Measurements from ENCODE around the gene RPS21.
"Not testable (repeated sequence)": the region's sequence is repeated elsewhere in the genome, so short reads cannot be mapped to it uniquely, and the experiment has no call there.

The RPS21 gene

DNA sequence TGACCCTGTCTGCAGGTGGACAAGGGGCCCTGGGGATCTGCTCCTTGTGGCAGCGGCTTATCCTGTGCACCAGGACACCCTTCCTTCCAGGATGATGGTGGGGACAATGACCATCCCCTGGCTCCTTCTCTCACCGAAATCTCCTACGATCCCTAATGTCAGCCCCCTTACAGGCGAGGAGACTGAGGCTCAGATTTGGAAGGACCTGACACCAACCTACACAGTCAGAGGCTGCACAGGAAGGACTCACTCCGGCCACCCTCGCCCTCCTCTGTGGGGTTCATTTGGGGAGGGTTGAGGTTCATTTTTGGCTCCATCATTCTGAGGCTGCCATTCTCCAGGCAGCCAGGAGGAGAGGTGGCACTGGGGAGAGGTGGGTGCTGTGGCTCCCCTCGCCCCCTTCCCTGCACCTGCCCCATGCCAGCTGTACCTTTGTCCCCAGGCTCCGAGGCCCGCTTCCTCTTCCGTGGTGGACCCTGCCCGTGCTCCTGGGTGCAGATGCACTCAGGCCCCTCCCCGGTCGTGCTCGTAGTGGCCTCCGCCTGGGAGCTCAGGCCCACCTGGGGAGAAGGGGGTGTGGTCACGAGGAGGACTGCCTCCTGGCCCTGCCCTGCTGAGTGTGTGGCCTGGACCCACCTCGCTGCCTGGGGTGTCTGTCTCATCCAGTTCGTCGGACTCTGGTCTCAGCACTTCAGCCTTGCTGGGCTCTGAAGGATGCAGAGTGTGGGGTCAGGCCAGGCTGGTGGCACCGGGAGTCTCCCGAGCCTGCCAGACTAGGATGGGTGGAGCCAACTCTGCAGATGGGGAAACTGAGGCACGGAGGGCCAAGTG is 25.5 kb downstream of the RPS21 start:
- DNase-seq, result no peak

DNA sequence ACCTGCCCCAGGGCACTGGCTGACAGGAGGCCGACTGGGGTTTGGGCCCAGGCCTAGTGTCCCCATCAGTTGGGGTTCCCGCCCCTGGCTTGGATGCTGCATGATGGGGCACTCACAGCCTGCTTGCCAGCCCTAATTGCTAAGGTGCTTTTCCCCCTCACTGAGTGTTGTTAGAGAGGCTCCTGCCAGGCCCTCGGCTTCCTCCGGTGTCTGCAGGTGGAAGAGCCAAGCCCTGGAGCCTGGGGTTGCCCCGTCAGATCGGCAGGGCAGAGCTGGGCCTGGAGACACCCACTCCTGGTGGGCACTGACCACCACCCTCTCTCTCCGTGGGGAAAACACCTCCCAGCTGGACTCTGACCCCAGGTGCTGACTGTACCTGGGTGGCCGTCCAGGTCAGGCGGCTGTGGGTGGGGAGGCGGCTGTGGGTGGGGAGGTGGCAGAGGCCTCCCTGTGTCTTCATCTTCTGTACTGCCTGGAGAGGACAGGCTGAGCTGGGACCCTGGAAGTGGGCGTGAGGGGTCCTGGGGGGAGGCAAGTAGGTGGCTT is 26.2 kb downstream of the RPS21 start:
- no peak for DNase-seq

DNA sequence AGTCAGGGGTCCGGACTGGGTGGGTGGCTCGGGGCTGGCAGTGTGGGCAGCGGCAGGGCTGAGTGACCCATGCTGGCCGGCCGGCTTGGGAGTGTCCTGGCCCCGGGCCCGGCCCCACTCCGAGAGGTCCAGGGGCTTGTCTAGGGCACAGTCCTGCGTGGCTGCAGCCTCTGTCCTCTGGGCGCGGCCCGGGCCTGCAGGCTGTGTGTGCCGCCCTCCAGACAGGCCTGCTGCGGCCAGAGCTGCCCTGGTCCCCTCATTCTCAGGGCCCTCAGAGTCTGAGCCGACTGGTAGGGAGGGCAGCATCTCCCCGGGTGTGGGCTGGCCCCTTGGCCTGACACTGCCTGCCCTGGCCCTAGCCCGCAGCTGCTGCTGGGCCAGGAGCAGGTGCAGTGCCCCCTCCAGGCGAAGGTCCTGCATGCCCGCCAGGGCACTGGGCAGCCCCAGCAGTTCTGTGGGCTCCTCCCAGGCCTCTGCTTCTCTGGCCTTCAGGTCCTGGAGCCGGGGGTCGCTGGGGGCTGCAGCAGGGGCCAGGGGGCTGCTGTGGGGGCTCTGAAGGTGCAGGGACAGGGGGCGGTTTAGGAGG is 27.1 kb downstream of the RPS21 start:
- no peak for DNase-seq

DNA sequence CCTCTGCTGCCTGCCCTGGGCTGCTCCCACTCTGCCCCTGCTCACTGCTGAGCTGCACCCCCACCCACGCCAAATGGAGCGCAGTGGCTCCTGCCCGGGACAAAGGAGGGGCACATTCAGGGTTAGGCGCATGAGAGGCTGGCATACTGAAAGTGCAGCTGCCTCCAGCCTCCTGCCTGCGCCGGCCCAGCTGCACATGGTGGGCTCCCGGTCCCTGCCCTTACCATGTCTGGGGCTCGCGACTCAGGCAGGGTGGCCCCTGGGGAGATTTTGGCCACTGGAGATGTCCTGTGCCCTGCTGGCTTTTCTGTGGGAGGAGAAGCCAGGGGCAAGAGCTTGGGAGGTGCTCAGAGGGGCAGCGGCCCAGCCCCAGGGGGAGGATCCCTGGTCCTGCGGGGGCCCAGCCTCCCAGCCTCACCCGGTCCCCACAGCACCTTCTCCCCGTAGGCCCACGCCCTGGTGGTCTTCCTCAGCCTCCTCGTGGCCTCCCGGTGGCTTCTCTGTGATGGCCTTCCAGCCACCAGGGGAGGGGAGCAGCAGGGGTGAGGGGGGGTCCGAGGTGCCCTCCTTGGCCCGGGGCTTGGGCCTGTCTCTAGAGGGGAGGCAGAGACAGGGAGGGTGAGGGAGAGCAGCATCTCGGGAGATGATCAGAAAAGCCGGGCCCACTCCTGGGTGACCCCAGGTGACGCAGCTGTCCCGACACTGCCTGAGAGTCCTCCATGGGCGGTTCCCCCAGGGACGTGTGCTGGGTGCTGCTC is 28.6 kb downstream of the RPS21 start:
- no peak for DNase-seq

DNA sequence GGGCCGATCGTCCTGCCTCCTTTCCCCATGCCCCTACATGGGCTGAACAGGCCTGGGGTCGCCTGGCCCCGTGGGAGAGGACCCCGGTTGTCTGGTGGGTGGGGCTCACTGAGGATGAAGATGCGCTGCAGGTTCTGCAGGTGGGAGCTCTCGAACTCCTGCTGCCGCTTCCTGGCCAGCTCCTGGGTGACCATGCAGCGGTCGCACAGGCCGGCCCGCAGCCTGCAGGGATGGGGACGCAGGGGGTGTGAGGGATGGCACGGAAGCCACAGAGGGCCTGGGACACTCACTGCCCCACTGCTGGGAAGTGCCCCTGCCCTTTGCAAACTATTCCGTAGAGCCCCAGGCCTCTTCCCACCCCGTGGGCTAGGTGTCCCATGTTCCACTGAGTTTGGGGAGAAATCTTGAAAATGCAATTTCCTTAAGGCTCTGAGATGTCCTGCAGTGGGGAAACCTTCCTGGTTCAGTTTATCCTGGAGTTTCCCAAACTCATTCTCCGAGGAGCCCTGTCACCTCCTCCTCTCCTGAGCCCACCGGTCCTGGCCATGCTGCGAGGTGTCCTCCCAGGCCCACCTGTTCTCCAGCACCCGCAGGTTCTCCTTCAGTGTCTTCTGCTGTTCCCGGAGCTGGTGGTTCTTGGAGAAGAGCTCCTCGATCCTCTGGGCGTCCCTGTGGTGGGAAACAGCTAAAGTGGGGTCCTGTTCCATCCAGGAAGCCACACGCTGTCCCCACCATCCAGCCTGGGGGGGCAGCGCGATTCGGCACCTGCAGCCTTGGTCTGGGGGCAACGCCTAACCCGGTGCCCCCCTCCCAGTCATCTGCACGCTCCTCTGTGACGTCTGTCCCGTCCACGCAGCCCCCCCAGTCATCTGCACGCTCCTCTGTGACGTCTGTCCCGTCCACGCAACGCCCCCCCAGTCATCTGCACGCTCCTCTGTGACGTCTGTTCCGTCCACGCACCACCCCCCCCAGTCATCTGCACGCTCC is 30.0 kb downstream of the RPS21 start:
- DNase-seq, result no peak

DNA sequence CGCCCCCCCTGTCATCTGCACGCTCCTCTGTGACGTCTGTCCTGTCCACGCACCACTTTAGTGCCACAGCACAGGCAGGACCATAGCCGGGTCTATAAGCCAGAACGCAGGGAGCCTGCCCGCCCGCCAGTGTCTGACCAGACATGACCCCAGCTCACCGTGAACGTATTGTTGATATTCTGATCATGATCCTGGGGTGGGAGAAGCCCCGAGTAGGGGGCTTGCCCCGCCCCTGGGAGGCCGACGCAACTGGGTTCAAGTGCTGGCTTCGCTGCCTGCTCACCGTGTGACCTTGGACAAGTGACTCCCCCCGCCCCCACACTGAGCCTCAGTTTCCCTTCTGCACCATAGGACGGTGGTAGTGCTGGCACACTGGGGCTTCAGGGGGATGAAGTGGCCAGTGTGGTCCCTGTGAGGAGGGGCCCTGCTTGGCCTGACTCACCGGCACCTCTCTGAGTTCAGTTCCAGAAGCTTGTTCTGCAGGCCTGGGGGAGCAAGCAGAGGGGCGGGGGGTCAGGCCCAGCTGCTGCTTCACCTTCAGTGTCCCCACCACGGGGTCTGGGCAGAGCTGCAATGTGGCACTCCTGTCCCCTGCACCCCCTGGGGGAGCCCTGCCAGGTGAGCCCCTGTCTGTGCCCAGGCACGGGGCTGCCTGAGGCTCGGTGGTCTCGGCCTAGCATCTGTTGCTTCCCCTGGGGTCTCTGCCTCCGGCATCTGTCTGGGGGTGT is 31.2 kb downstream of the RPS21 start:
- no peak for DNase-seq

DNA sequence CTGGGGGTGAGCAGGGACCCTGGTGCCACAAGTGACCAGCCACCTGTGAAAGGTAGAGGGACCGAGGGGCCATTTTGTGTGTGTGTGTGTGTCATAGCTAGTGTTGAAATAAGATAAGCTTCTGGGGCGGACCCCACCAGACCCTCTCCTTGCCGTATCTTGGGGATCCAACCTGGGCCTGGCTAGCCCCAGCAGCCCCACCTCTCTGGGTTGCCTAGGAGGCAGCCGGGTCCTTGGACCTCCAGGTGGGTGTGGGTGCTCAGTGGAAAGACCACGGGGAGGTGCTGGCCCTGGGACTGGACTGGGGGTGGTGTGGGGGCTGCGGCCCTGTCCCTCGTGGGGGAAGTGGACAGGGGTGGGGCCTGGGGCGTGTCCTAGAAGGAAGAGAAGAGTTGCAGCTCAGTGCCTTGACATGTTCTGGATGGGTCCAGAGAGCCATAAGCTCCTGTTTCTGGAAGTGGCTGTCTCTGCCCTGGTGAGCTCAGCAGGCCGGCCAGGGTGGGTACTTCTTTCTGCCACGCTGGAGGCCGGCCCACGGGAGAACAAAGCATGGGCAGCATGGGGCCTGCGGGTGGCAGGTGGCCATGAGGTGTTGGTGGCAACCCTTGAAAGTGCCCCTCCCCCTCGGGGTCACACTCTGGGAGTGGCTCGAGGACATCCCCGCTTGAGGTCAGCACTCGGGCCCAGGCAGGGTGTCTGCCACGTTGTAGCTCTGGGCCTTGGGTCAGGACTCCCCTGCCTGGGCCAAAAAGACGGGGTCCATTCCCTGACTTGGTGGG is 32.0 kb downstream of the RPS21 start:
- DNase-seq, result no peak

DNA sequence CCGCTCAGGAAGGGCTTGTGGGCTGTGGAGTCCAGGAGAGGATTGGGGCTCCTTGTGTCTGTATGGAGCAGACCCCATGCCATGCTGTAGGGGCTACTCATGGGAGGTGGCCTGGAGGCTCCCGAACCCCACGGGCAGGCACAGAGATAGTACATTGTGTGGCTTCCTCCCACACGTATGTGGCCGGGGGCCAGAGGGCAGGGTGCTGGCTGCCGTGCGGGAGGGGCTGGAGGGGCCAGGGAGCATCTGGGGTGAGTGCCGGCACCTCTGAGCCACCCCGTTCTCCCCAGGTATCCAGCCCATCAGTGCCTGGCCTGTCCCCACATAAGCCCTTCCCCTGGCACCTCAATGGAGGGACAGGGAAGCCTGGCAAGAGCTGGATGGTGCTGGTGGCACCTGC is 32.9 kb downstream of the RPS21 start:
- DNase-seq, result no peak

DNA sequence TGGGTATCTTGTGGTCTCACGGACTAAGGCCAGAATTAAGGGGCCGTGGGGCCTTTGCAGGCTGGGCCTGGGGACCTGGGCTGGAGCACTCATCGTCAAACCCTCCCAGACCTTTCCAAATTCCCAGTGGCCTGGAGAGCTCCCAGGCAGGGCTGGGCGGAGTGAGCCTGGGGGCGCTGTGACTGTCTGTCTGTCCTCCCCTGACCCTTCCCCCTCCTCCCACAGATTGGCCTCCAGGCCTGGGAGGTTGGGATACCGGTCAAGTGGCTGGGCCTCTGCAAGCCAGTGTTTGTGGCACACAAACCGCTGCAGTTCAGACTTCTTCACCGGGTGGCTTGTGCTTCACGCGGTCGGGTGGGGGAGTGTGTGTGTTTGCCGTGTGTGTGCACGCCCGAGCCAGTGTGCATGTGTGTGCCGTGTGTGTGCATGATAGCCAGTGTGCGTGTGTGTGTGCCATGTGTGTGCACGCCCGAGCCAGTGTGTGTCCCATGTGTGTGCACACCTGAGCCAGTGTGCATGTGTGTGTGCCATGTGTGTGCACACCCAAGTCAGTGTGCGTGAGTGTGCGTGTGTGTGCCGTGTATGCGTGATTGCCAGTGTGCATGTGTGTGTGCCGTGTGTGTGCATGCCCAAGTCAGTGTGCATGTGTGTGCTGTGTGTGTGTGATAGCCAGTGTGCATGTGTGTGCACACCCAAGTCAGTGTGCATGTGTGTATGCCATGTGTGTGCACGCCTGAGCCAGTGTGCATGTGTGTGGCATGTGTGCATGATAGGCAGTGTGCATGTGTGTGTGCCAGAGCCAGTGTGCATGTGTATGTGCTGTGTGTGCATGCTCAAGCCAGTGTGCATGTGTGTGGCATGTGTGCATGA is 34.2 kb downstream of the RPS21 start:
- no peak for DNase-seq

DNA sequence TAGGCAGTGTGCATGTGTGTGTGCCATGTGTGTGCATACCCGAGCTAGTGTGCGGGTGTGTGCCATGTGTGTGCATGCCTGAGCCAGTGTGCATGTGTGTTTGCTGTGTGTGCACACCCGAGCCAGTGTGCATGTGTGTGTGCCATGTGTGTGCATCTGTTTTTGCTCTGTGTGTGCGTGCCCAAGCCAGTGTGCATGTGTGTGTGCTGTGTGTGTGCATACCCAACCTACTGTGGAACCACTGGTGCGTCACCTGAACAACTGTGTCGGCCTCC is 34.8 kb downstream of the RPS21 start:
- no peak for DNase-seq

DNA sequence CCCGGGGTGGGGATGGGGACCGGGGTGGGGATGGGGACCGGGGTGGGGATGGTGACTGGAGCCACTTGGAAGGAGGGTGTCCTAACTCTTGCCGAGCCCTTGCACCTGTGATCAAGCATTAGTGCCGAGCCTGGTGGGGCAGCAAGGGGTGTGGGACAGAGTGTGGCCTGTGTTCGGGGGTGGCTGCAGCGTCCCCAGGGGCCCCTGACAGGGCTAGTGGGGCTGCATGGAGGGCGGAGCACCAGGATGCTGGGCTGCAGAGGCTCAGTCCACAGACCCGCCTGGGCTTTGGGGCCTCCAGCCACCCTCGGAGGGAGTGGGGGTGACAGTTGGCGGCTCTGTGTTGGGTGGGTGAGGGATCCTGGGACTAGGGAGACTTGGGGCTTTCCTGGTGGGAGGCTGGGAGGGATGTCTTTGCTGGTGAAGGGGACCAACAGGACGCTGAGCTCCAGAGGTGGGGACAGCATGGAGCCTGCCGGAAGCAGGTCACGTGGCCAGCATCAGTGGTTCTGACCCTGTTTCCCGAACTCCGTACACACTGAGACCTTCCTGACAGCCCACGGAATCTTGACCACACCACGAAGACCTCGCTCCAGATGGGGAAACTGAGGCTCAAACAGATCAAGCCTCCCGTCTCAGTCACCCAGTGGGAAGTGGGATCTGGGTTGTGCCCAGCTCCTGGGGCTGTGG is 35.9 kb downstream of the RPS21 start:
- no peak for DNase-seq

DNA sequence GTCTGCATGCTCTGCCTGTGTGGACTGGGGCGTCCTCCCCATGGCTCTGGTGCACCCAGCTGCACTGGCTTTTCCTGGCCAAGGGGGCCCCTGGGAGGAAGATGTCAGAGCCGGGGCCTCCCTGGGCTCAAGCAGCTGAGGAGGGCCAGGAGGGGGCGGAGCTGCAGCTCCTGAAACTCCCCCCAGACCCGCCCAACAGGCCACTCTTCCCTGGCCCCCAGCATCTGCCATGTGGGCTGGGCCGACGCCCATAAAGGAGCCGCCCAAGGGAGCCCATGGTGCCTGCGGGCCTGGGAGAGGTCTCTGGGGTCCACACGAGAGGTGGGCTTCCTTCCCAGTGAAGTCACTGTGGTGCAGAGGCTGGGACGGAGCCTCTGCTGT is 36.4 kb downstream of the RPS21 start:
- DNase-seq, result peak in 1 of 2 experiments; percentile 26

DNA sequence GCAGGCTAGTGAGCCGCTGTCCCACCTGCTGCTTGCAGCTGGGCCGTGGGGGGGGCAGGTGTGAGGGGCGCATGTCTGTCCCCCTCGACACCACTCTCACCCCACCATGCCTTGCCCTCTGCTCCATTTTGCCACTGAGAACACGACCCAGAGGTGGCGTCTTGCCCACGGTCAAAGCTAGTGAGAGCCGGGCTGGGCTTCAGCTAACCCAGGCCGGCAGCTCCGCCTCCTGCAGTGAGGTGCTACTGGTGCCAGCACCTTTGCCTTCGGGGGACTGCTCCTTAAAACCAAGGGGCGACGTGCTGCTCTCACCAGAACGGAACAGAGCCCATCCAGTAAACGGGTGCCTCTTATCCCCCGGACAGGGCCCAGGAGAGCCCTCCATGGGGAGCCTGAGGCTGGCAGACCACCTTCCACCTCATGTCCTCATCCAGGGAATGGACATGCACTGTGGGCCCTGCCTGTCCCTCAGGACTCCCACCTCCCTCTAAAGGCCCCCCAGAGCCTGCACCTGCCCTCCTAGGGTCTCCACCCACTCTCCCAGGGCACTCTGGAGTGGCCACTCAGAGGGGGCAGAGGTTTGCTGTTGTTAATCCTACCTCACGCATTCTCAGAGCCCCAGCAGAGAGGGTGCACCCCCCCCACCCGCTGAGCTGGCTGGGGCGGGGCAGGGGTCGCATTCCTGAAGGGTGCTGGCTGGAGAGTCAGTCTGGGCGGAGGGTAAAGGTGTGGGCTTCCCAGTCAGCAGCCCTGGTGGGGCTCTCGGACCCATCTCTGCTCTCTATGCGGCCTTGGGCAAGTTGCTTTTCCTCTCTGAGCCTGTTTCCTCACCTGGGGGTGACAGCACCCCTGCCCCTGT is 37.6 kb downstream of the RPS21 start:
- DNase-seq, result no peak

DNA sequence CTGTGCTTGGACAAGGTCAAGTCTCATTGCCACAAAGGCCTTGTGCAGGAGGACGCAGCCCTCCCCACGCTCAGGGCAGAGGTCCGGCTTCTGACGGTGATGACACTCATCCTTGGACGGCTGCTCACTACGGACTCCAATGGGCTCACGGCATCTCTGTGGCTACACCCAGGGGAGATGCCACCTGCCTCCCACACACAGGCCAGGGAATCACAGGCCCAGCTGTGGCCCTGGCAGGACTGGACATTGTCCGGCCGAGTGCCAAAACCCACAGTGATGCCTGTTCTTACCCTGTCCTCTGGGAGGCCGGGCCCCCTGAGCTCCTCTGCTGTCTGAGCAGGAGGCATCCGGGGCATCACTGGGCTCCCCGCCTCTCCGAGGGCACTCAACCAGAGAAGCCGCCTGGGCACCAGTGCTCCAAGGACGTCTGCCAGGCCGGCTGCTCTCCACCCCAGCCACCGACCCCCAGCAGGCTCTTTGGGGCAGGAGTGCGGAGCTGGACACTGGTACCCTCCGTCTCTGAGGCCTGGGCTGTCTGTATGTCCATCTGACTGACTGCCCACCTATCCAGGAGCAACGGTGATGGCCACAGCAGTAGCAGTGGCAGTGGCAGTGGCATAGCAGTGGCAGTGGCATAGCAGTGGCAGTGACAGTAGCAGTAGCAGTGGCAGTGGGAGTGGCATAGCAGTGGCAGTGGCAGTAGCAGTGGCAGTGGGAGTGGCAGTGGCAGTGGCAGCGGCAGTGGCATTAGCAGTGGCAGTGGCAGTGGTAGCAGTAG is 38.6 kb downstream of the RPS21 start:
- DNase-seq, result no peak

DNA sequence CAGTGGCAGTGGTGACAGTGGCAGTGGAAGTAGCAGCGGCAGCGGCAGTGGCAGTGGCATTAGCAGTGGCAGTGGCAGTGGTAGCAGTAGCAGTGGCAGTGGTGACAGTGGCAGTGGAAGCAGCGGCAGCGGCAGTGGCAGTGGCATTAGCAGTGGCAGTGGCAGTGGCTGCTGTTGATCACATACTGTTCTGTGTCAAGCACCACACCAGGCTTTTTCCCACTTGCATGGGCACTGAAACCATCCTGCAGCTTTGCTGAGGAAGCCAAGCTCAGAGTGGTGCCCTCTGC is 39.1 kb downstream of the RPS21 start:
- DNase-seq, result not testable (repeated sequence)

DNA sequence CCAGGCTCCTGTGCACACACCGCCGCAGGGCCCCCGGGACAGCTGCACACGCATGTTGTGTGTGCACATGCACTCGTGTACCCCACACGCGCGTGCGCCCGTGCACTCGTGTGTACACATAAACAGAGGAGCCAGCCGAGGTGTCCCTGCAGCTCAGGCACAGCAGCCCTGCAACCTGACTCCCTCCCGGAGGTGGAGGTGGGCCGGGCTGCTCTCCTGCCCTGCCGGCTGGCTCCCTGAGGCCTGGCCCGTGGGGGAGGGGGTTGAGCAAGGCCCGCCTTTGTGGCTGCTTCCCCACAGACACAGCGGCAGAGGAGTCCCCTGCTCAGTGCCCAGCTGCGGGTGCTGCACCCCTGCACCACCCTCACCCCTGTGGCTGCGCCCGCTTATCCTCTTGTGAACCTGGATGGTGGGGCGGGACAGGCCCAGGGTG is 39.8 kb downstream of the RPS21 start:
- DNase-seq, result no peak

DNA sequence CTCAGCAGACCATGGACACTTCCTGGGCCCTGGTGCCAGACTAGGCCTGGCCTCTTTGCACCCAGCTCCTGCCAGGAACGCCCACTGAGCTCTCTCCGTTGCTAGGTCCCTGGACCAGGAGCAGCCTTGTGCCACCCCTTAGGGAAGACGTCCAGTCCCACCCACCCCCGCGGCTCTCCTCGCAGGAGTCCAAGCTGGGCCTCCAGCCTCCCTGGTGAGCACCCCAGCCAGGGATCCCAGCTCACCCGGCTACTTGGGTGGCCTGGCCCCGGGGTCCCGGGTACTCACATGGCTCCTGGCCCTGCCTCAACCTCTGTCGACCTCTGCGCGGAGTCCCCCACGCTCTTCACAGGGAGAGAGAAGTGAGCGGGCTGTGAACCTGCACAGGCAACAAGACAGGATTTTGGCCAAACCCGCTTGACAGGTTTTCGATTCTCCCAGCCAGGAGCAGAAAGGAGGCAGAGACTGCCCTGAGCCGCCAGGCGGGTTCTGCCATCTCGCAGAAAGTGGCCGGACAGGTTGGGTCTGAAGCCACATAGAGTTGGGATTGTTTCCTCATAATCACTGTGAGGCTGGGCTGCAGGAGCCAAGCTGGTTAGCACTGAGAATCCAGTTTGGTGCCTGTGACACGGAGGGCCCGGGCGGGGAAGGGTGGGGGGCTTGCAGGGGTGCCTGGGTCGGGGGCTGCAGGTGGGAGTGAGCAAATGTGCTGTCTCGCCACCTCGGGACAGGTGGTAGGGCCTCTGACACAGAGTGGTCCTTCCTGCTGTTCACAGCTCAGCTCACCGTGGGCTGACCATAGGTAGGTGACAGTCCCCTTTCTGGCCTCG is 40.5 kb downstream of the RPS21 start, which contains the start of gene RBBP8NL:
Gene RBBP8NL, minus strand, starts transcription at position 368 of the 830 bp plus-strand sequence. CDS start 7,892 bp downstream, outside the sequence.
- DNase-seq, result no peak
